NCI-H226 (cell line): ENCODE data around the gene XYLT2.
"Not testable (repeated sequence)": the region's sequence is repeated elsewhere in the genome, so short reads cannot be mapped to it uniquely, and the experiment has no call there.

Source experiments
- DNase-seq: peaks from one replicate; pipeline ENCODE4 v3.0.0-alpha.2; 2015

XYLT2 gene

GRCh38 chr17:50322271-50322670 is 23.7 kb upstream of the XYLT2 start:
- DNase-seq = no peak

- no peak for DNase-seq
Measured at GRCh38 chr17:50323060-50323459, 22.9 kb upstream of the XYLT2 start.

- no peak for DNase-seq
Measured at GRCh38 chr17:50325906-50326305, 20.0 kb upstream of the XYLT2 start.

- DNase-seq = no peak
Measured at GRCh38 chr17:50326831-50327364, 19.0 kb upstream of the XYLT2 start.

GRCh38 chr17:50328363-50329325 is 17.3 kb upstream of the XYLT2 start:
- DNase-seq = no peak

- DNase-seq = no peak
Measured at GRCh38 chr17:50329716-50330115, 16.2 kb upstream of the XYLT2 start.

GRCh38 chr17:50330151-50330775 is 15.7 kb upstream of the XYLT2 start:
- no peak for DNase-seq

- peak; percentile 80 for DNase-seq
Measured at GRCh38 chr17:50331085-50331791, 14.7 kb upstream of the XYLT2 start.

GRCh38 chr17:50332196-50332595 is 13.7 kb upstream of the XYLT2 start:
- no peak for DNase-seq

- not testable (repeated sequence) for DNase-seq
Measured at GRCh38 chr17:50333291-50334057, 12.5 kb upstream of the XYLT2 start.

GRCh38 chr17:50337956-50338355 is 8.0 kb upstream of the XYLT2 start:
- DNase-seq = no peak

- DNase-seq = no peak
Measured at GRCh38 chr17:50338645-50339044, 7.3 kb upstream of the XYLT2 start.

GRCh38 chr17:50339381-50339780 is 6.5 kb upstream of the XYLT2 start:
- DNase-seq = no peak

GRCh38 chr17:50344731-50345365 is 1.1 kb upstream of the XYLT2 start:
- no peak for DNase-seq

GRCh38 chr17:50346313-50347116 is 589 bp downstream of the XYLT2 start:
- DNase-seq = peak; percentile 18

- no peak for DNase-seq
Measured at GRCh38 chr17:50347117-50347893, 1.4 kb downstream of the XYLT2 start.

- DNase-seq = no peak
Measured at GRCh38 chr17:50347894-50348291, 2.0 kb downstream of the XYLT2 start.

- DNase-seq = peak; percentile 61
Measured at GRCh38 chr17:50348522-50349242, 2.8 kb downstream of the XYLT2 start.

- no peak for DNase-seq
Measured at GRCh38 chr17:50349243-50349600, 3.3 kb downstream of the XYLT2 start.

GRCh38 chr17:50350733-50351132 is 4.8 kb downstream of the XYLT2 start:
- no peak for DNase-seq
